ENCODE measurements around the gene CFAP299.

DNA sequence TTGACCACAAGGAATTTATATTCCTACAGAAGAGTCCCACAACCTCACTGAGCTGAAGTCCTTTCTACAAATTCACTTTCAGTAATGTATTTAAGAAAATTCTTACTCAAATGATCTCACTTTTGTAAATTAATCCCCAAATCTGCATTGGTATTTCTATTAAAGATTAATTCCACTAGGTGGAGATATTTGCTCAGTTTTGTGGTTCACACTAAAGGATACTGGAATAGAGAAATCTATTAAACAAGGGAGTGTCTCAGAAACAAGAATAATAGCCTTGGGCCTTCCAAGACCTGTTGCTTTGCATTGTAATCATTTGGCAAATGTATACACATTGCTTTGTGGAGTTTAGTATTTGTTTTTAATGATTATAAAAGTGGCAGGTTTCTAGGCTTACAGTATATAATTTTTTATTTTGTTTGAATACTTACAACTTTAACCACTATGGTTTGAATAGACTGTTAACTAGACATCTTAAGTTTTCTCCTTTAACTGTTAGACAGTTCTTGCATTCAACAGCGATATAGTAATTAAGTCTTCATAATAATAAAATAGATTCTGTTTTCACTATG, 25.9 kb downstream of the CFAP299 start:
- TF ChIP-seq CTCF (IDR thresholded peaks at IDR 0.05; ENCODE audit: low read depth, low read length, poor library complexity, severe bottlenecking) (peak; percentile 56), EZH2phosphoT487 (IDR thresholded peaks at IDR 0.05; ENCODE audit: borderline replicate concordance, low read length) (no peak)

Data from DOHH2 (cell line).